Measurements from ENCODE around the gene UBFD1.
"Not testable (repeated sequence)": the region's sequence is repeated elsewhere in the genome, so short reads cannot be mapped to it uniquely, and the experiment has no call there.

UBFD1 gene

GRCh38 chr16:23510164-23510914, 47.2 kb upstream of the UBFD1 start, which contains the start of gene GGA2:
Gene GGA2, minus strand, starts transcription at chr16:23510494. Its CDS starts 83 bp downstream, at chr16:23510411.
- Histone ChIP-seq H3K23ac (ENCODE audit: low read length) (peak within 1 kb of the TSS; percentile 76), H3K9ac (ENCODE audit: low read length) (peak within 1 kb of the TSS; percentile 84), H4K5ac (ENCODE audit: low read length) (no peak within 1 kb of the TSS), H3K4ac (ENCODE audit: low read depth, low read length) (peak within 1 kb of the TSS; percentile 74), H3K27me3 (ENCODE audit: insufficient read depth, low read length, poor library complexity) (no peaks in the 10 kb centered on the region), H3K4me2 (ENCODE audit: low read length) (peak within 1 kb of the TSS; percentile 90), H3K79me1 (ENCODE audit: low read length) (peaks cover 14% of the 10 kb centered on the region), H3K4me1 (ENCODE audit: control insufficient read depth, low read depth, low read length) (no peaks in the 10 kb centered on the region), H2BK15ac (replicated peaks; ENCODE audit: low read depth) (no peak within 1 kb of the TSS), H3K79me2 (ENCODE audit: control insufficient read depth, insufficient read depth, low read length) (peaks cover 38% of the 10 kb centered on the region), H3K36me3 (ENCODE audit: control insufficient read depth, insufficient read depth, low read length) (no peaks in the 10 kb centered on the region), H2BK120ac (ENCODE audit: low read depth, low read length) (peak within 1 kb of the TSS; percentile 13), H2BK5ac (ENCODE audit: low read length) (no peak within 1 kb of the TSS), H3K18ac (ENCODE audit: low read length) (peak within 1 kb of the TSS; percentile 99), H4K8ac (ENCODE audit: low read depth, low read length) (no peak within 1 kb of the TSS), H2AK5ac (ENCODE audit: low read length) (no peak within 1 kb of the TSS), H3K4me3 (ENCODE audit: low read length) (peak within 1 kb of the TSS; percentile 82), H3K56ac (ENCODE audit: low read length) (peak within 1 kb of the TSS; percentile 92), H3K27ac (ENCODE audit: low read depth, low read length) (peak within 1 kb of the TSS; percentile 53)
- WGBS (ENCODE audit: extremely low coverage, insufficient coverage, low lambda C conversion rate): no CpG with 5 or more reads among the region's 71 CpGs
- peak; percentile 84 for DNase-seq

- DNase-seq; H3K4me1 ChIP-seq (ENCODE audit: control insufficient read depth, low read depth, low read length); H3K36me3 ChIP-seq (ENCODE audit: control insufficient read depth, insufficient read depth, low read length): not testable (repeated sequence)
These were observed 46.6 kb upstream of the UBFD1 start for GRCh38 chr16:23510915-23511270.

GRCh38 chr16:23511731-23512130, 45.8 kb upstream of the UBFD1 start:
- Histone ChIP-seq H2BK120ac (ENCODE audit: low read depth, low read length) (no peak overlapping the region), H3K18ac (ENCODE audit: low read length) (no peak overlapping the region), H3K79me2 (ENCODE audit: control insufficient read depth, insufficient read depth, low read length) (peaks cover 26% of the 10 kb centered on the region), H2AK5ac (ENCODE audit: low read length) (no peak overlapping the region), H3K4me1 (ENCODE audit: control insufficient read depth, low read depth, low read length) (no peaks in the 10 kb centered on the region), H3K4me2 (ENCODE audit: low read length) (no peak overlapping the region), H3K36me3 (ENCODE audit: control insufficient read depth, insufficient read depth, low read length) (no peaks in the 10 kb centered on the region), H3K56ac (ENCODE audit: low read length) (no peak overlapping the region), H4K8ac (ENCODE audit: low read depth, low read length) (no peak overlapping the region), H2BK5ac (ENCODE audit: low read length) (no peak overlapping the region), H3K23ac (ENCODE audit: low read length) (no peak overlapping the region), H3K4me3 (ENCODE audit: low read length) (no peak overlapping the region), H3K27me3 (ENCODE audit: insufficient read depth, low read length, poor library complexity) (no peaks in the 10 kb centered on the region), H2BK15ac (replicated peaks; ENCODE audit: low read depth) (no peak overlapping the region), H3K27ac (ENCODE audit: low read depth, low read length) (no peak overlapping the region), H3K4ac (ENCODE audit: low read depth, low read length) (no peak overlapping the region), H4K5ac (ENCODE audit: low read length) (no peak overlapping the region), H3K9ac (ENCODE audit: low read length) (no peak overlapping the region), H3K79me1 (ENCODE audit: low read length) (peaks cover 7% of the 10 kb centered on the region)
- DNase-seq: no peak
- WGBS (ENCODE audit: extremely low coverage, insufficient coverage, low lambda C conversion rate): 100% methylated on average over 1 of the region's 7 CpGs

More at GRCh38 chr16:23510915-23511270, 46.6 kb upstream of the UBFD1 start:
- not testable (repeated sequence) for H3K4me3 ChIP-seq (ENCODE audit: low read length); H3K9ac ChIP-seq (ENCODE audit: low read length); H2BK15ac ChIP-seq (replicated peaks; ENCODE audit: low read depth); H2AK5ac ChIP-seq (ENCODE audit: low read length); H2BK5ac ChIP-seq (ENCODE audit: low read length); H4K8ac ChIP-seq (ENCODE audit: low read depth, low read length); H2BK120ac ChIP-seq (ENCODE audit: low read depth, low read length); H3K27ac ChIP-seq (ENCODE audit: low read depth, low read length); H4K5ac ChIP-seq (ENCODE audit: low read length); H3K4ac ChIP-seq (ENCODE audit: low read depth, low read length); H3K18ac ChIP-seq (ENCODE audit: low read length); H3K27me3 ChIP-seq (ENCODE audit: insufficient read depth, low read length, poor library complexity); H3K23ac ChIP-seq (ENCODE audit: low read length)
- H3K56ac ChIP-seq (ENCODE audit: low read length): peak overlapping the region; percentile 74
- H3K79me2 ChIP-seq (ENCODE audit: control insufficient read depth, insufficient read depth, low read length): peaks cover 35% of the 10 kb centered on the region
- peak overlapping the region; percentile 34 for H3K4me2 ChIP-seq (ENCODE audit: low read length)
- H3K79me1 ChIP-seq (ENCODE audit: low read length): peaks cover 14% of the 10 kb centered on the region
- no CpG with 5 or more reads among the region's 10 CpGs for WGBS (ENCODE audit: extremely low coverage, insufficient coverage, low lambda C conversion rate)

GRCh38 chr16:23512168-23512695, 45.3 kb upstream of the UBFD1 start:
- no peak overlapping the region for H4K8ac ChIP-seq (ENCODE audit: low read depth, low read length)
- H2BK5ac ChIP-seq (ENCODE audit: low read length): no peak overlapping the region
- no peaks in the 10 kb centered on the region for H3K27me3 ChIP-seq (ENCODE audit: insufficient read depth, low read length, poor library complexity)
- H3K23ac ChIP-seq (ENCODE audit: low read length): no peak overlapping the region
- no peak overlapping the region for H2AK5ac ChIP-seq (ENCODE audit: low read length)
- H2BK120ac ChIP-seq (ENCODE audit: low read depth, low read length): no peak overlapping the region
- no peaks in the 10 kb centered on the region for H3K36me3 ChIP-seq (ENCODE audit: control insufficient read depth, insufficient read depth, low read length)
- no peak overlapping the region for H3K18ac ChIP-seq (ENCODE audit: low read length)
- no CpG with 5 or more reads among the region's 4 CpGs for WGBS (ENCODE audit: extremely low coverage, insufficient coverage, low lambda C conversion rate)
- H3K27ac ChIP-seq (ENCODE audit: low read depth, low read length): no peak overlapping the region
- H3K4ac ChIP-seq (ENCODE audit: low read depth, low read length): no peak overlapping the region
- no peaks in the 10 kb centered on the region for H3K4me1 ChIP-seq (ENCODE audit: control insufficient read depth, low read depth, low read length)
- H3K79me2 ChIP-seq (ENCODE audit: control insufficient read depth, insufficient read depth, low read length): peaks cover 21% of the 10 kb centered on the region
- H3K9ac ChIP-seq (ENCODE audit: low read length): no peak overlapping the region
- H3K79me1 ChIP-seq (ENCODE audit: low read length): peaks cover 6% of the 10 kb centered on the region
- no peak overlapping the region for H3K4me2 ChIP-seq (ENCODE audit: low read length)
- H3K4me3 ChIP-seq (ENCODE audit: low read length): no peak overlapping the region
- no peak overlapping the region for H3K56ac ChIP-seq (ENCODE audit: low read length)
- H2BK15ac ChIP-seq (replicated peaks; ENCODE audit: low read depth): no peak overlapping the region
- no peak for DNase-seq
- H4K5ac ChIP-seq (ENCODE audit: low read length): no peak overlapping the region

- Histone ChIP-seq H3K4ac (ENCODE audit: low read depth, low read length) (no peak overlapping the region), H3K56ac (ENCODE audit: low read length) (no peak overlapping the region), H3K36me3 (ENCODE audit: control insufficient read depth, insufficient read depth, low read length) (no peaks in the 10 kb centered on the region), H3K18ac (ENCODE audit: low read length) (no peak overlapping the region), H2BK5ac (ENCODE audit: low read length) (no peak overlapping the region), H3K23ac (ENCODE audit: low read length) (no peak overlapping the region), H3K27me3 (ENCODE audit: insufficient read depth, low read length, poor library complexity) (no peaks in the 10 kb centered on the region), H4K8ac (ENCODE audit: low read depth, low read length) (no peak overlapping the region), H2BK15ac (replicated peaks; ENCODE audit: low read depth) (no peak overlapping the region), H3K4me2 (ENCODE audit: low read length) (no peak overlapping the region), H2BK120ac (ENCODE audit: low read depth, low read length) (no peak overlapping the region), H3K4me1 (ENCODE audit: control insufficient read depth, low read depth, low read length) (no peaks in the 10 kb centered on the region), H3K27ac (ENCODE audit: low read depth, low read length) (no peak overlapping the region), H3K9ac (ENCODE audit: low read length) (no peak overlapping the region), H3K79me1 (ENCODE audit: low read length) (no peaks in the 10 kb centered on the region), H3K4me3 (ENCODE audit: low read length) (no peak overlapping the region), H2AK5ac (ENCODE audit: low read length) (no peak overlapping the region), H3K79me2 (ENCODE audit: control insufficient read depth, insufficient read depth, low read length) (no peaks in the 10 kb centered on the region), H4K5ac (ENCODE audit: low read length) (no peak overlapping the region)
- no peak for DNase-seq
- WGBS (ENCODE audit: extremely low coverage, insufficient coverage, low lambda C conversion rate): no CpG with 5 or more reads among the region's 7 CpGs
These were observed 43.0 kb upstream of the UBFD1 start for GRCh38 chr16:23514381-23515152.
